ENCODE data around the gene GLG1.

GLG1 gene

DNA sequence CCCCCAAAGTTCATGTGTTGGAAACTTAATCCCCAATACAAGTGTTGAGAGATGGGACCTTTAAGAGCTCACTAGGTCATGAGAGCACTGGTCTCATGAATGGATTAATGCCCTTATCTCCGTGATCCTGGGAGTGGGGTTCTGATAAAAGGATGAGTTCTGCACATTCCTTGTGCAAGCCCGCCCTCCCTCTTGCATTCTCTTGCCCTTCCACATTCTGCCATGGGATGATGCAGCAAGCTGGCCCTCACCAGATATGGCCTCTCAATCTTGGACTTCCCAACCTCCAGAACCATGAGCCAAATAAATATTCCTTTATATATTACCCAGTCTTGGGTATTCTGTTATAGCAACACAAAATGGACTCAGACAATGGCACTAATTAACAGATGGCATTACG lies 14.1 kb downstream of the GLG1 start:
- Histone ChIP-seq H3K4me2 (no peak overlapping the region), H3K36me3 (ENCODE audit: insufficient read depth) (no peaks in the 10 kb centered on the region), H3K79me2 (ENCODE audit: insufficient read depth, low read depth) (peaks cover 84% of the 10 kb centered on the region), H4K20me1 (ENCODE audit: insufficient read depth) (no peaks in the 10 kb centered on the region; the same call in 1 of the 2 replicates), H3K27me3 (ENCODE audit: insufficient read depth, low read depth) (no peaks in the 10 kb centered on the region), H3K4me1 (ENCODE audit: low read depth, poor library complexity, severe bottlenecking) (peaks cover 14% of the 10 kb centered on the region), H3K4me3 (IDR thresholded peaks at IDR 0.05; ENCODE audit: insufficient read depth, low read depth, low read length) (no peak overlapping the region), H3K27ac (no peak overlapping the region), H3K9ac (no peak overlapping the region), H2AFZ (ENCODE audit: low read depth) (no peak overlapping the region)
- no peak for TF ChIP-seq CTCF (conservative IDR thresholded peaks at IDR 0.05; ENCODE audit: low read depth, low read length)

GRCh38 chr16:74591876-74592650 lies 14.9 kb downstream of the GLG1 start:
- Histone ChIP-seq H3K36me3 (ENCODE audit: insufficient read depth) (no peaks in the 10 kb centered on the region), H3K9ac (no peak overlapping the region), H3K4me1 (ENCODE audit: low read depth, poor library complexity, severe bottlenecking) (peaks cover 22% of the 10 kb centered on the region), H3K27ac (no peak overlapping the region), H4K20me1 (ENCODE audit: insufficient read depth) (no peaks in the 10 kb centered on the region; the same call in 1 of the 2 replicates), H3K27me3 (ENCODE audit: insufficient read depth, low read depth) (no peaks in the 10 kb centered on the region), H3K4me2 (no peak overlapping the region), H3K79me2 (ENCODE audit: insufficient read depth, low read depth) (peaks cover 76% of the 10 kb centered on the region), H2AFZ (ENCODE audit: low read depth) (no peak overlapping the region), H3K4me3 (IDR thresholded peaks at IDR 0.05; ENCODE audit: insufficient read depth, low read depth, low read length) (no peak overlapping the region)
- TF ChIP-seq CTCF (conservative IDR thresholded peaks at IDR 0.05; ENCODE audit: low read depth, low read length): no peak

DNA sequence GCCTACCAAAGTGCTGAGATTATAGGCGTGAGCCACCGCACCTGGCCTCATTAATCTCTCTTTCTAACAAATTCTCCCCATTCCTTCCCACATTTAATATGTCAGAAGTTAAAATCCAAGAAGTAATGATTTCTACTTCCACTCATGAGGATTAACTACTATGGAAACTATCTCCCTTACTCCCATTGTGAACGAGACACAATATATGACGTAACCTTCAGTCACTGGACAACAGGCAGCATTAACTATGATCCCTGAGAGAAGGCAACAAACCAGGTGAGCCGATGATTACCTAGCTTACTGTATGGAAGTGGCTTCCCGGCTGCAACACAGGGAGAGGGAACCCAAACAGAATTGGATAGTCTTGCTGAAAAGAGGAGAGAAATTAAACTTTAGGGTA lies 20.0 kb downstream of the GLG1 start:
- Histone ChIP-seq H3K27me3 (ENCODE audit: insufficient read depth, low read depth) (no peaks in the 10 kb centered on the region), H2AFZ (ENCODE audit: low read depth) (no peak overlapping the region), H3K4me2 (no peak overlapping the region), H3K36me3 (ENCODE audit: insufficient read depth) (no peaks in the 10 kb centered on the region), H3K4me1 (ENCODE audit: low read depth, poor library complexity, severe bottlenecking) (peaks cover 71% of the 10 kb centered on the region), H3K79me2 (ENCODE audit: insufficient read depth, low read depth) (peaks cover 73% of the 10 kb centered on the region), H3K27ac (no peak overlapping the region), H3K9ac (no peak overlapping the region), H4K20me1 (ENCODE audit: insufficient read depth) (no peaks in the 10 kb centered on the region; the same call in 1 of the 2 replicates), H3K4me3 (IDR thresholded peaks at IDR 0.05; ENCODE audit: insufficient read depth, low read depth, low read length) (no peak overlapping the region)
- TF ChIP-seq CTCF (conservative IDR thresholded peaks at IDR 0.05; ENCODE audit: low read depth, low read length): no peak

- Histone ChIP-seq H4K20me1 (ENCODE audit: insufficient read depth) (no peaks in the 10 kb centered on the region; the same call in 1 of the 2 replicates), H3K36me3 (ENCODE audit: insufficient read depth) (no peaks in the 10 kb centered on the region), H3K4me1 (ENCODE audit: low read depth, poor library complexity, severe bottlenecking) (peaks cover 81% of the 10 kb centered on the region), H3K79me2 (ENCODE audit: insufficient read depth, low read depth) (peaks cover 73% of the 10 kb centered on the region), H2AFZ (ENCODE audit: low read depth) (no peak overlapping the region), H3K9ac (no peak overlapping the region), H3K27me3 (ENCODE audit: insufficient read depth, low read depth) (no peaks in the 10 kb centered on the region), H3K4me2 (no peak overlapping the region), H3K4me3 (IDR thresholded peaks at IDR 0.05; ENCODE audit: insufficient read depth, low read depth, low read length) (no peak overlapping the region), H3K27ac (no peak overlapping the region)
- TF ChIP-seq CTCF (conservative IDR thresholded peaks at IDR 0.05; ENCODE audit: low read depth, low read length): no peak
Measured at GRCh38 chr16:74585846-74586443, 21.0 kb downstream of the GLG1 start.
